DMS114 treated with DMSO at 0.1 percent for 48 hours (cell line): ENCODE data around the gene SMCO3.

Experiments used
- DNase-seq: peaks from one replicate; lab custom pipeline; 2025; ENCODE audit not compliant: unreplicated experiment; lab: John Stamatoyannopoulos, UW

Gene SMCO3

DNA sequence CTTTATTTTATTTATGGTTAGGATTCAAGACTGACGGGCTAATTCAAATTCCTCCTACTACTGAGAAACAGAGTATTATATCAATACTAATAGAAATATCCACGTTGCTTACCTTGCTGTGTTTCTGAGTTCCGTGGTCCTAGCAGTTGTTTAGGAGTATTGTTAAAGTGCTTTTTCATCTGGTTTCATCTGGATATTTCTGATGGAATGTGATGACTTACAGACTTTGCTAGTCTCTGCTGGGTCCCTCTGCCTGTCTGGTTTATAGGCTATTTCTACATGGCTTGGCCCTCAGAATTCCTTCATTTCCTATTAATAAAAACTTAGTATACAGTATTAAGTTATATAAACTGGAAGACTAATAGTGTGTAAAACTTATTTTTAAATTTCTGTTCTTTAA, at the start of gene SMCO3:
Gene SMCO3 (minus strand): TSS at position 169 of the 400 bp plus-strand sequence. CDS start 7,502 bp downstream, outside the sequence.
- DNase-seq = no peak

DNA sequence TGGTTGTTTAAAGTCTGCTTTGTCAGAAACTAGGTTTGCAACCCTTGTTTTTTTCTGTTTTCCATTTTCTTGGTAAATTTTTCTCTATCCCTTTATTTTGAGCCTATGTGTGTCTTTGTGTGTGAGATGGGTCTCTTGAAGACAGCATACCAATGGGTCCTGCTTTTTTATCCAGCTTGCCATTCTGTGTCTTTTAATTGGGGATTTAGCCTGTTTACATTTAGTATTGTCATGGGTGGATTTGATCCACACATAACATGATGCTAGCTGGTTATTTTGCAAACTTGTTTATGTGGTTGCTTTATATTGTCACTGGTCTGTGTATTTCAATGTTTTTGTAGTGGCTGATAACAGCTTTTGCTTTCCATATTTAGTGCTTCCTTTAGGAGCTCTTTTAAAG, 46.5 kb upstream of the SMCO3 start:
- no peak for DNase-seq

DNA sequence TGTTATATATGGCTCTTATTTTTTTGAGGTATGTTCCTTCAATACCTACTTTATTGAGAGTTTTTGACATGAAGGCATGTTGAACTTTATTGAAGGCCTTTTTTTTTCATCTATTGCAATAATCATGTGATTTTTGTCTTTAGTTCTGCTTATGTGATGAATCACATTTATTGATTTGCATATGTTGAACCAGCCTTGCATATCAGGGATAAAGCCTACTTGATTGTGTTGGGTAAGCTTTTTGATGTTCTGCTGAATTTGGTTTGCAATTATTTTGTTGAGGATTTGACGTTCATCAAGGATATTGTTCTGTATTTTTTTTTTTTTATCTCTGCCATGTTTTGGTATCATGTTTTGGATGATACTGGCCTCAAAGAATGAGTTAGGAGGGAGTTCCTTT, 44.5 kb upstream of the SMCO3 start:
- DNase-seq = no peak

DNA sequence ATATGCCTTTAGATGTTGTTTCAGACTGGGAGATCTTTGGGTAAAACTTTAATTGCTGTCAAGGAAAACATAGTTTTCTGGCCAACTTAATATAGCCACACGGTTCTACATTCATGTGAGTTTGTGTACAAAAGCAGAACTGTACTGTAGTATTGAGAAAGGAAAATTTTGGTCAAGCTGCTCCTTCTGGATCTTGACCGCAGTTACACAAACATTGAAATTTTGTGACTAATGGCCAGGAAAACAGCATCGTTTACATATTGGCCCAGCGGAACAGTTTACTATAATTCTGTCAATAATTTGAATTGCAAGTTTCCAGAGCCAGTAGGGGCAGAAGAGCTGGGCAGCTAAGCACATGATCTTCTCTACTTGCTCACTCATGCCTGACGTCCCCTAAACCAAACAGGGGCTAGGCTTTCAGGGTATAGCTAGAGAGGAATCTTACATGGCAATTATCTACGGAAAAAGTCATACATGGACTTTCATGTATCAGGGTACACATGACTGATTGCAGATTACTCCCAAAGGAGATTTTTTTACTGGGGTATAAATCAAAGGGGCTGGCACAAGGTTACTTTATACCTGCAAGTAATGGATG, 40.7 kb upstream of the SMCO3 start:
- no peak for DNase-seq

DNA sequence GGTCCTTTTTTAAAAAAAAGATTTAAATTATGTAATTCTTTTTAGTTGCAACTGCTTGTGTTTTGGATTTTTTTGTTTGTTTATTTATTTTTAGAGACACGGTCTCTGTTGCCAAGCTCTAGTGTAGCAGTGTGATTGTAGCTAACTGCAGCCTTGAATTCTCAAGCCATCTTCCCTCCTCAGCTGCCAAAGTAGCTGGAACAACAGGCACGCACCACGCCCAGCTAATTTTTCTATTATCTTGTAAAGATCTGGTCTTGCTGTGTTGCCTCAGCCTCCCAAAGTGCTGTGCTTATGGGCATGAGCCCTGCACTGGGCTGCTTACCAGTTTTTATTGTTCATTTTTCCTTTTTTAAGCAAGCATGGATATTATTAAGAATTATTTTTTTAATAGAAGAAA, 40.0 kb upstream of the SMCO3 start:
- DNase-seq = no peak

DNA sequence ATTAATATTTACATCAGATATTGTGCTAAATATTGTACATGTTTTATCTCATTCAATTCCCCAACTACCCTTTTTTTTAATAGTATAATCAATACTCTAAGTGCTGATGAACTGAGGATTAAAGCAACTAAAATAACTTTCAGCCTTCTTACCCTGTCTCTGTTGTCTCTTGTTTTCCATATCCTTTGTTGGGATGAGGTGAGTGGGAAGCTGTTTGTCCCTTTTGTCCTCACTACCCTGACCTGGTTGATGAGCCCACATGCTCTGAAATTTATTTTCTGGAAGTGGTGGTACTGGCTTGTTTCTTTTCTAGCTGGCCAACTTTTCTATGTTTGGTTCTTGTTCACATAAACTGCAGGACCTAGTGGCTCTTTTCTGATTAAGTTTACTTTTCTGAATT, 38.9 kb upstream of the SMCO3 start:
- no peak for DNase-seq

DNA sequence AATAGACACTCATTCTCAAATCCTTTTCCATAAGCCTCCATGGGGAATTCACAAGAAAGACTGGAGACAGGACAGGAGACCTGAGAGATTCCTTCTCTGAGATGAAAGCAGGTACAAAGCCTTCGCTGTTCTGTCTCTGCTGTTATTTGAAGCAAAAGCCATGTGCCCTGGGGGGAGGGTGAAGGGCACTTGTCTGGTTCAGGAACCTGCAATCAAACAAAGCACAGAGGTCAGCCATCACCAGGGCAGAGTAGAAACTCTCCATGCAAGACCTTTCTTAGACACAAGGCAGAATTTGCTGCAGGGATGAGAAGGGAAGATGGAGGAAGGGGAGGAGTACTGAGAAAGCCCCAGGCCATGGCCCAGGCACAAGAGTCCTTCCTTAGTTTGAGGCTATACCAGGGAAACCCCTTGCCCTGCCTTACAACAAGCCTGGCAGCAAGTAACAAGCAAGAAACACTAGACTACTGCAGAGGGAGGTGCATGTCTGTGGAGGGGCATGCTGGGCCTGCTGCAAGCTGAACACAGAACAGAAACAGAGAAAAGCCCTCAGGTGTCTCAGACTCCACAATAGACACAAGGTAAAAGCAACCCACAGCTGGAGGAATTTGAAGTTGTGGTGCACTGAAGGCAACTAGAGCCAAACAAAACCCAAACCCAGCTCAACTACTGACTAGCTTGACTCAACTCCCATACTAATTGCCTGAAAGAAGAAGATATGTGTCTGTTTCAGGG, 37.1 kb upstream of the SMCO3 start:
- no peak for DNase-seq

DNA sequence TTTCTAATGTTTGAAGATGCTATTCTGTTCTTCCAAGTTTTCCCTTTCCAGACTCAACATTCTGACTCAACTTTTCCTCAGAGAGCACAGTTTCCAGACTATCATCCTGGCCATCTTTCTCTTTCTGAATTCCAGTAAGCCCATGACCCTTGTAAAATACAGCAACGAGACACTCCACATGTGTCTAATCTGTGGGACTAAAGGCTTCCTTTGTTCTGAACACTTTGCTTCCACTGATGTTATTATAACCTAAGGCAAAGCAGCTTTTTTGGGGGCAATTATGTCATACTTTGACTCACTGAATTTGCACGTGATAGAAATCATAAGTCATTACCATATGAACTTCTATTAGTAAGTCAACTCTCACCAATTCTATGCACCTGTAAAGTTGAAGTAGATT, 35.7 kb upstream of the SMCO3 start:
- no peak for DNase-seq

DNA sequence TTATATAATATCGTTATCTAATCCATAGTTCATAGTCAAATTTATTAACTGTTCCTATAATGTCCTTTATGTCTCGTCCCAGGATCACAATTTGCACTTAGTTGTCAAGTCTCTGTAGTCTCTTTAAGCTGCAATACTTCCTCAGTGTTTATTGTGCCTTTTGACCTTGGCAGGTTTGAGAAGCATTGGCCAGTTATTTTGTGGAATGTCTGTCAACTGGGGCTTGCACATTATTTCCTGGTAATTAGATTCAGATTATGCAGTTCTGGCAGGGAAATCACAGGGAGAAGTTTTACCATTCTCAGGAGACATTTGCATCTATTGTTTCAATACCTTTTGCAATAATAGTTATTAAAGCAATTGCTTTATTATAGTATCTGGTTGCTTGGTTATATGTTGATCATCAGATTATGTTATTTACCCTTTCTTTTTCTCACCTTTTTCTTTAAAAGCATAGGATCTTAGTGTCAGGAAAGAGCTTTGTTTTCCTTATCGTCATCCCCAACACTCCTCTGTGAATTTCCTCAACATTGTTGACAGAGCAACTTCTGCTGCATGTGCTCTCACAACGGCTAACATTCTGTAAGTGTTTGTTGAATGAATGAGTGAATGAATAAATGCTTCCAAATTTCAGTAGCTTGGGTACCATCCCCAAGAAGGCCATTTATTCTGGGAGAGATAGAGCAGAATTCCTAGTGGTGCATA, 33.0 kb upstream of the SMCO3 start:
- no peak for DNase-seq

DNA sequence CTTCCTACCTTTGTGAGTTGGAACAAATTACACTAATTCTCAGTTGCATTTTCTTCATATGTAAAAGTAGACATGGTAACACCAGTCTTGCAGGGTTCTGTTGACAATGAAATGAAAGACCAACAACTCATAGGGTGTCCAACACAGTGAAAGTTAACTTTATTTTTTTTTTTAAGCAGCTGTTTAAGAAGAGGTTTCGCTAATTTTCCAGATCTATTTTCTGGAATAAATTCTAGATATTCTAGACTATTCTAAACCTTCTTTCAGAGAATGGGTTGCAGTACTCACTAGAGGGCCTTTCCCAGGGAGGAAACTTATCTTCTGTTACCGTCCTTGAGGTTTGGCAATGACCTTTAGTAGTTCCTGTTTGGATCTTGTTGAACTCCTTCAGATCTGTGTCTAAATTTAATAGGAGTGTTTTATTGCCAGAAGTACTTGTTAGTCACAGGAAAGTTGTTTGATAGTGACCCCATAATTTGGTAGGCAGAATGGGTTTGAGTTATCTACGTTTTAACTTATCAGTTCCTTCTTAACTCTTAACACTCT, 32.1 kb upstream of the SMCO3 start:
- no peak for DNase-seq

DNA sequence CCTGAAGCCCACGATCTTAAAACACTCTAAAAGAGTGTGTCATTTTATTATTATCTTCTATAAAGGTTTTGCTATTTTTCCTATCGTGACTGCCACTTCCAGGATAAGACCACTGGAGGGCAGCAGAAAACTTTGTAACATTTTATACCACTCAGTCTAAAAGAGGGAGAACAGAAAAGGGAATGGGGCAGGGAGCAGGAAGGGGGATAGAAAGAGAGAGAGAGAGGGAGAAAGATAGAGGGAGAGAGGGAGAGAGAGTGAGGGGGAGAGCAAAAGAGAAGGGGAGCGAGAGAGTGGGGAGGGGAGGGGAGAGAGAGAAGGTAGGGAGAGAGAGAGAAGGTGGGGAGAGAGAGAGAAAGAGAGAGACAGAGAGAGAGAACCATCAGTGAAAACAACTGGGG, 31.4 kb upstream of the SMCO3 start:
- peak; percentile 63 for DNase-seq

DNA sequence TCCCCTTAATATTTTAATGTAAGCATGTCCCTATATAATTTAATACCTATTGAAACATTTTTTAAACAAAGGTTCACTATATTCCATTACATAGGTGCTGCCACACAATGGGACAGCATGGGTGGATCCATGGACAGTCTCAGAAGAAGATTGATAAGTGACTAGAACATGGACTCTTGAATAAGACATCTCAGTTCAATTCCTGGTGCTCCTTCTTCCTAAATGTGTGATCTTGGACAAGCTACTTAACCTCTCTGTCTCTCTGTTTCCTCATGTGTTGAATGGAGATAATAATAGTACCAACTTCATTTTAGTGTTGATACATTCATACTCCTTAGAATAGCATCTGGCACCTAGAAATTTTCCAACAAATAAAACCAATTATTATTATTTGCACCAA, 30.4 kb upstream of the SMCO3 start:
- DNase-seq = no peak

DNA sequence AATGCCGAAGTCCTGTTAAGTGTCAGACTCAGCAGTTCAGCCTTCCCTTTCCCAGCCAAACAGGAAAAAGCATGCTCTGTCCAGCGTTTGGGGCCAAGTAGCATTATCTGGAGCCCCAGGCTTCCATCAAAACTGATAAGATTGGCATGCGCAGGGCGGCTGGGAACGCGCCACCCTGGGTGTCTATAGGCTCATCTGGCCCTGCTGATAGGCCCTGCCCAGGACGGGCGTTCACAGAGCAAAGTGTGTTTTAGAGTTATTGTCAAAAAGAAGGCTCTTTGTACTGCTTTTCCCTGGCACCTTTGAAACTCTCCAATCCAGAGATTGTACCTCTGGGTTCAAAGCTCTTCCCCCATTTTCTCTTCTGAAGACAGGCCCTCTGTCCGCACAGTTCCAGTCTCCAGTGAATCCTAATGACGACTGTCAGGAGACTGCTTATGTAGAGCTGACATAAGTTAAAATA, 29.5 kb upstream of the SMCO3 start, which contains the start of gene ART4:
Gene ART4 (minus strand): TSS at position 102 of the 463 bp plus-strand sequence. CDS start 413 bp downstream, outside the sequence.
- no peak for DNase-seq

DNA sequence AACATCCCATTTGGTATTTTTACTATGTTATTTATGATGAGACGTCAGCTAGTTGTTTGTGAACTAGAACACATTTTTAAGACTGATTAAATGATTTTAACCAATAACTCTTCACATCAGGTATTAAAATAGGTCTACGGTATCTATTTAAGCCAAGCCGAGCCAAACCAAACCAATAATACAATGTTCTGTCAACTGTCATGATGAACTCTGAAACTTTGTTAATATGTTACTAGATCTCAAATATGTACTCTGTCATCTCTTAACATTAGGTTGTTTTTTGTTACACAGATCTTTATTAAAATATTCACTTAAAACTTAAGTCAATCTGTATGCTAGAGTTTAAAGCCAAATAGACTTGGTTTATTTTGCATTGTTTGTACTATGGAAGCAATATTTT, 28.3 kb upstream of the SMCO3 start:
- DNase-seq = no peak

DNA sequence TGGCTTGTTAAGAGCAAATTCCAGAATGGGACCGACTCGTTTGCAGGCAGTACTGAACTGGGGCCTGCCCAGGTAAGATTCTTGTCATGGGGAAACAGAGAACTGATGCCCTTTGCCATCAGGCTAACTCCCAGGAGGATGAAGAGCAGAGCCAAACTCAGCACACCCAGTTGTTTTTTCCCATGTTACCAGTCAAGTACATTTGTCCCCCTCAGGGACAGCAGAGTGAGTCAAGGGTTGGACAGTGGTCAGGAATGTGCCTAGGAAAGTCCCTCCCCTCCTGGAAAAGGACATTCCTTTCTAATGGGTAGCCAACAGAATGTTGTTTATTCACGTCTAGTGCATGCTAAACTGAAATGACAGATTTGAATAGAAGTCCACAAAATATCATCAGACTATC, 27.8 kb upstream of the SMCO3 start:
- DNase-seq = no peak

DNA sequence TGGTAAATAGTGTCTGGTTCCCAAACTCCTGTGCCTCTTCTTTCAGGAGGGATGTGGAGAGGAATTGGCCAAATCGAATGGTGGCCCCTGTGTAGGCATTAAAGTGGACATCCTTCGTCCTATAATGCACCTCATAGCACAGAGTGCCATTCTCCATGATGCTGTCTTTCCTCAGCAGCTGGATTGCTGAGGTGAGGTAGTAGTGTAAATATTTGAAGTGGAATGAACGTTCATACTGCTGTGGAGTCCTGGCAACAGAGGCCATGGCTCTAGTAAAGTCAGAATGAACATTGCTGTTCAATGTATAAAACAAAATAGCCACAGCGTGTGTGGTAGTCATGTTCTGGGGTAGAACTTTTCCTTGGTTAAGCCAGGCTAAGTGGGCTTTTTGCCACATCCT, 26.6 kb upstream of the SMCO3 start:
- DNase-seq = no peak

DNA sequence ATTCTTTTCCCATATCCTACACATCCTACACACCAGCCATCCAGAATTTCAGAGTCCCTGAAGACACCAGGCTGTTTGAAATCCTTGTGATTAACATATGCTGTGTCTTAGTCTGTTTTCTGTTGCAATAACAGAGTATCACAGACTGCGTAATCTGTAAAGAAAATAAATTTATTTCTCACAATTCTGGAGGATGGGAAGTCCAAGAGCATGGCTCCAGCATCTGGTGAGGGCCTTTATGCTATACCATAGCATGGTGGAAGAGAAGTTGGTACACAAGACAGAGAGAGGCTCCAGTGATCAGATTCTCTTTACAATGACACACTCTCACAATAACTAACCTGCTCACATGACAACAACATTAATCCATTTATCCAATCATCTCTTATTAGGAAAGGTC, 25.3 kb upstream of the SMCO3 start:
- no peak for DNase-seq

DNA sequence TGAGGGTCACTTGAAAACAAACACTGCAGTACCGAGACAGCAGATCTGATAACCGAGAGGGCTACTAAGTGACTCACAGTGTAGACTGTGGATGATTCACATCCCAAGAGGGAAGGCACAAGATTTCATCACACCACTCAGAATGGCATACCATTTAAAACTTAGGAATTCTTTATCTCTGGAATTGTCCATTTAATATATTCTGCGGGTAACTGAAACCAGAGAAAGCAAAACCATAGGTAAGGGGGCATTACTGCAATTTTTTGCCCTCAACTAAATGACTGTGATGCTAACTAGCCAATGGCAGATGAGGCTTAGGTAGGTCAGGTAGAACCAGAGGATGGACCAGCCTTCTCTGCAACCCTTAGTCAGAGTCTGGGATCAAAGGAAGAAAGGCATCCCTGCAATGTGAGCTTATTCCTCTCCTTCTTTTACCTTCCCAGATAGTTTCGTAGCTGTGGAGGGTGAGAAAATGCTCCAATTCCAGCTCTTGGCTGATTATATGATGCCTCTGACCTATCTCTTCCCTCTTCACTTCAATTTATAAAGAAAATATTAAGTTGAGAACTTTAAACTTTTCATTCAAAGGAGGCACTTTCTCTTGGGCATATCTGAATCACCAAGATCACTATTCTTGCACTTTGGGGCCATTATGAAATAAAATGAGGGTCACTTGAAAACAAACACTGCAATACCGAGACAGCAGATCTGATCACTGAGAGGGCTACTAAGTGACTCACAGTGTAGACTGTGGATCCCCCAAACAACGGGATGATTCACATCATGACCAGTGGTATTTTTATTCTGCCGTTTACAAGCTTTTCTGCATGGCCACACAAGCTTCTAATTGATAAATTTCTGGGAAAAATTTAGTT, 22.6 kb upstream of the SMCO3 start:
- DNase-seq = no peak

DNA sequence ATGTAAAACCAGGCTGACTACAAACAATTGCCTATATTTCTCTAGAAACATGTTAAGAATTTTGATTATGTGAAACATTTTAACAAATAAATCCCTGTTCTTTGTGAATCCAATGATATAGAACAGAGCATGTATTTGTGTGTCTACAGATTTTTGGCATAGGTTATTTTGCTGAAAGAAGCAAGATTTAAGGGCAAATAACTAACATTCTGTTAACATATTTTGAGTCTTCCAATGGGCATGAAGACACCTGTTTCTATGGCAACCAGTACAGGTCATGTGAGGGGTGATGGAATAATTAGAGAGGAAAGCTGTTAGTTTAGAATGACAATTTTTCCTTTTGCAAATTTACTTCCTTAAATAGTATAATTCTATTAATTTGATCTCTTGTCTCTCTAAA, 20.5 kb upstream of the SMCO3 start:
- DNase-seq = no peak

DNA sequence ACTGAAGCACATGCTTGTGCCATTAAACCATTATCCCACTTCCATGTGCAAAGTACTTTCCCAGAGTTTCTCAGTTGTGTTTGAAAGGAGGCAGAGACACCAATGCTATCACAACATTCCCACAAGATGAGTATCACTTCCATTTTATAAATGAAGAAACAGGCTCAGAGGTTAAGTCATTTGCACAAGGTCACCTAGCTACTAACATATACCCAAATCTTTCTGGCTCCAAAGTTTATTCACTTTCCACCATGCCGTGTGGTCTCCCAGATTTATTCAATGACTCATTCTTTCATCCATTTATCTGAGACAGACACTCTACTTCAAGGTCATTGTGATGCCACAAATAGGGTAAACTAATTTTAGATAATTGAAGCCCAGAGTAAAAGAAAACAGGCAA, 20.0 kb upstream of the SMCO3 start:
- DNase-seq = no peak

DNA sequence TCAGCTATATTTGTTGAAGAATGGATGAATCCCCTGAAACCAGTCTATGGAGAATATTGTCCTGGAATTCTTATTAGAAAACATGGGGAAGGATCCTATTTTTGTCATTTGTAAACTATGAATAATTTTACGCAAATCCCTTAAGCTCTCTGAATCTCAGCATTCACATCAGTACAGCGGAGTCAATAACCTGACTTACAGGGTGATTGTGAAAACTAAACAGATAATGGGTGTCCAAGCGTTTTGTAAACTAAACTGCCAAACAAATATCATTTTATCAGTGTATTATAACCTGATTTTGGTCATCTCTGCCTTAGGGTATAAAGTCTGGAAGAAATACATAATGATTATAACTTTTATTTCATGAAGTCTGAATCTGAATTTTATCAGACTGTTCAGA, 19.4 kb upstream of the SMCO3 start:
- no peak for DNase-seq
